ENCODE data around the gene ZNF555.

The ZNF555 gene

GRCh38 chr19:2798733-2799132 is 42.5 kb upstream of the ZNF555 start:
- Histone ChIP-seq H3K27ac (ENCODE audit: low read depth, low read length) (no peak overlapping the region), H3K36me3 (ENCODE audit: control insufficient read depth in 1 of 2, insufficient read depth in 2 of 2, low read length in 2 of 2) (peaks cover 9 to 67% of the 10 kb centered on the region in 2 donors), H3K9ac (ENCODE audit: low read depth in 1 of 2, low read length in 2 of 2) (no peak overlapping the region), H3K27me3 (ENCODE audit: control insufficient read depth in 1 of 2, insufficient read depth in 2 of 2, low read length in 2 of 2) (no peaks in the 10 kb centered on the region), H3K9me3 (ENCODE audit: control insufficient read depth in 1 of 2, low read length in 2 of 2) (no peaks in the 10 kb centered on the region), H3K4me3 (ENCODE audit: low read depth in 1 of 2, low read length in 2 of 2) (no peak overlapping the region), H3K4me1 (ENCODE audit: control insufficient read depth in 1 of 2, insufficient read depth in 2 of 2, low read length in 2 of 2) (no peaks in the 10 kb centered on the region)

- no peak overlapping the region for H3K27ac ChIP-seq (ENCODE audit: low read depth, low read length)
- no peaks in the 10 kb centered on the region for H3K27me3 ChIP-seq (ENCODE audit: control insufficient read depth in 1 of 2, insufficient read depth in 2 of 2, low read length in 2 of 2)
- no peak overlapping the region for H3K9ac ChIP-seq (ENCODE audit: low read depth in 1 of 2, low read length in 2 of 2)
- peaks cover 13 to 62% of the 10 kb centered on the region in 2 donors for H3K36me3 ChIP-seq (ENCODE audit: control insufficient read depth in 1 of 2, insufficient read depth in 2 of 2, low read length in 2 of 2)
- no peaks in the 10 kb centered on the region for H3K9me3 ChIP-seq (ENCODE audit: control insufficient read depth in 1 of 2, low read length in 2 of 2)
- H3K4me3 ChIP-seq (ENCODE audit: low read depth in 1 of 2, low read length in 2 of 2) = no peak overlapping the region
- H3K4me1 ChIP-seq (ENCODE audit: control insufficient read depth in 1 of 2, insufficient read depth in 2 of 2, low read length in 2 of 2) = no peaks in the 10 kb centered on the region
These were observed 41.8 kb upstream of the ZNF555 start for GRCh38 chr19:2799273-2800020.

- Histone ChIP-seq H3K36me3 (ENCODE audit: control insufficient read depth in 1 of 2, insufficient read depth in 2 of 2, low read length in 2 of 2) (peaks cover 12 to 61% of the 10 kb centered on the region in 2 donors), H3K4me3 (ENCODE audit: low read depth in 1 of 2, low read length in 2 of 2) (no peak overlapping the region), H3K27me3 (ENCODE audit: control insufficient read depth in 1 of 2, insufficient read depth in 2 of 2, low read length in 2 of 2) (no peaks in the 10 kb centered on the region), H3K4me1 (ENCODE audit: control insufficient read depth in 1 of 2, insufficient read depth in 2 of 2, low read length in 2 of 2) (no peaks in the 10 kb centered on the region), H3K9ac (ENCODE audit: low read depth in 1 of 2, low read length in 2 of 2) (no peak overlapping the region), H3K9me3 (ENCODE audit: control insufficient read depth in 1 of 2, low read length in 2 of 2) (no peaks in the 10 kb centered on the region), H3K27ac (ENCODE audit: low read depth, low read length) (no peak overlapping the region)
These were observed 40.8 kb upstream of the ZNF555 start for GRCh38 chr19:2800506-2800905.

- no peak overlapping the region for H3K27ac ChIP-seq (ENCODE audit: low read depth, low read length)
- no peak overlapping the region for H3K9ac ChIP-seq (ENCODE audit: low read depth in 1 of 2, low read length in 2 of 2)
- H3K4me3 ChIP-seq (ENCODE audit: low read depth in 1 of 2, low read length in 2 of 2) = no peak overlapping the region
- H3K27me3 ChIP-seq (ENCODE audit: control insufficient read depth in 1 of 2, insufficient read depth in 2 of 2, low read length in 2 of 2) = no peaks in the 10 kb centered on the region
- H3K9me3 ChIP-seq (ENCODE audit: control insufficient read depth in 1 of 2, low read length in 2 of 2) = no peaks in the 10 kb centered on the region
- H3K36me3 ChIP-seq (ENCODE audit: control insufficient read depth in 1 of 2, insufficient read depth in 2 of 2, low read length in 2 of 2) = peaks cover 4 to 60% of the 10 kb centered on the region in 2 donors
- H3K4me1 ChIP-seq (ENCODE audit: control insufficient read depth in 1 of 2, insufficient read depth in 2 of 2, low read length in 2 of 2) = no peaks in the 10 kb centered on the region
These were observed 38.4 kb upstream of the ZNF555 start for GRCh38 chr19:2802826-2803225.

- H3K9ac ChIP-seq (ENCODE audit: low read depth in 1 of 2, low read length in 2 of 2) = no peak overlapping the region
- no peaks in the 10 kb centered on the region for H3K4me1 ChIP-seq (ENCODE audit: control insufficient read depth in 1 of 2, insufficient read depth in 2 of 2, low read length in 2 of 2)
- no peak overlapping the region for H3K4me3 ChIP-seq (ENCODE audit: low read depth in 1 of 2, low read length in 2 of 2)
- peaks cover 5 to 60% of the 10 kb centered on the region in 2 donors for H3K36me3 ChIP-seq (ENCODE audit: control insufficient read depth in 1 of 2, insufficient read depth in 2 of 2, low read length in 2 of 2)
- H3K27ac ChIP-seq (ENCODE audit: low read depth, low read length) = no peak overlapping the region
- no peaks in the 10 kb centered on the region for H3K27me3 ChIP-seq (ENCODE audit: control insufficient read depth in 1 of 2, insufficient read depth in 2 of 2, low read length in 2 of 2)
- H3K9me3 ChIP-seq (ENCODE audit: control insufficient read depth in 1 of 2, low read length in 2 of 2) = no peaks in the 10 kb centered on the region
These were observed 37.7 kb upstream of the ZNF555 start for GRCh38 chr19:2803486-2804155.

GRCh38 chr19:2804156-2805004 is 36.9 kb upstream of the ZNF555 start:
- peaks cover 13 to 64% of the 10 kb centered on the region in 2 donors for H3K36me3 ChIP-seq (ENCODE audit: control insufficient read depth in 1 of 2, insufficient read depth in 2 of 2, low read length in 2 of 2)
- no peaks in the 10 kb centered on the region for H3K9me3 ChIP-seq (ENCODE audit: control insufficient read depth in 1 of 2, low read length in 2 of 2)
- H3K27ac ChIP-seq (ENCODE audit: low read depth, low read length) = no peak overlapping the region
- no peak overlapping the region for H3K4me3 ChIP-seq (ENCODE audit: low read depth in 1 of 2, low read length in 2 of 2)
- H3K27me3 ChIP-seq (ENCODE audit: control insufficient read depth in 1 of 2, insufficient read depth in 2 of 2, low read length in 2 of 2) = no peaks in the 10 kb centered on the region
- no peaks in the 10 kb centered on the region for H3K4me1 ChIP-seq (ENCODE audit: control insufficient read depth in 1 of 2, insufficient read depth in 2 of 2, low read length in 2 of 2)
- no peak overlapping the region for H3K9ac ChIP-seq (ENCODE audit: low read depth in 1 of 2, low read length in 2 of 2)

GRCh38 chr19:2805261-2805900 is 35.9 kb upstream of the ZNF555 start:
- H3K27ac ChIP-seq (ENCODE audit: low read depth, low read length) = no peak overlapping the region
- no peak overlapping the region for H3K4me3 ChIP-seq (ENCODE audit: low read depth in 1 of 2, low read length in 2 of 2)
- H3K27me3 ChIP-seq (ENCODE audit: control insufficient read depth in 1 of 2, insufficient read depth in 2 of 2, low read length in 2 of 2) = no peaks in the 10 kb centered on the region
- H3K4me1 ChIP-seq (ENCODE audit: control insufficient read depth in 1 of 2, insufficient read depth in 2 of 2, low read length in 2 of 2) = peaks cover 0 to under 1% of the 10 kb centered on the region in 2 donors
- H3K9ac ChIP-seq (ENCODE audit: low read depth in 1 of 2, low read length in 2 of 2) = no peak overlapping the region
- H3K36me3 ChIP-seq (ENCODE audit: control insufficient read depth in 1 of 2, insufficient read depth in 2 of 2, low read length in 2 of 2) = peaks cover 18 to 65% of the 10 kb centered on the region in 2 donors
- H3K9me3 ChIP-seq (ENCODE audit: control insufficient read depth in 1 of 2, low read length in 2 of 2) = no peaks in the 10 kb centered on the region

GRCh38 chr19:2805991-2806649 is 35.2 kb upstream of the ZNF555 start:
- Histone ChIP-seq H3K27me3 (ENCODE audit: control insufficient read depth in 1 of 2, insufficient read depth in 2 of 2, low read length in 2 of 2) (no peaks in the 10 kb centered on the region), H3K9ac (ENCODE audit: low read depth in 1 of 2, low read length in 2 of 2) (no peak overlapping the region), H3K4me3 (ENCODE audit: low read depth in 1 of 2, low read length in 2 of 2) (no peak overlapping the region), H3K27ac (ENCODE audit: low read depth, low read length) (no peak overlapping the region), H3K9me3 (ENCODE audit: control insufficient read depth in 1 of 2, low read length in 2 of 2) (no peaks in the 10 kb centered on the region), H3K36me3 (ENCODE audit: control insufficient read depth in 1 of 2, insufficient read depth in 2 of 2, low read length in 2 of 2) (peaks cover 18 to 58% of the 10 kb centered on the region in 2 donors), H3K4me1 (ENCODE audit: control insufficient read depth in 1 of 2, insufficient read depth in 2 of 2, low read length in 2 of 2) (peaks cover 5 to 8% of the 10 kb centered on the region in 2 donors)

- Histone ChIP-seq H3K4me1 (ENCODE audit: control insufficient read depth in 1 of 2, insufficient read depth in 2 of 2, low read length in 2 of 2) (peaks cover 10 to 14% of the 10 kb centered on the region in 2 donors), H3K9ac (ENCODE audit: low read depth in 1 of 2, low read length in 2 of 2) (no peak overlapping the region), H3K27ac (ENCODE audit: low read depth, low read length) (no peak overlapping the region), H3K27me3 (ENCODE audit: control insufficient read depth in 1 of 2, insufficient read depth in 2 of 2, low read length in 2 of 2) (no peaks in the 10 kb centered on the region), H3K4me3 (ENCODE audit: low read depth in 1 of 2, low read length in 2 of 2) (no peak overlapping the region), H3K36me3 (ENCODE audit: control insufficient read depth in 1 of 2, insufficient read depth in 2 of 2, low read length in 2 of 2) (peaks cover 18 to 56% of the 10 kb centered on the region in 2 donors), H3K9me3 (ENCODE audit: control insufficient read depth in 1 of 2, low read length in 2 of 2) (no peaks in the 10 kb centered on the region)
These were observed 34.4 kb upstream of the ZNF555 start for GRCh38 chr19:2806736-2807378.
